WTC11 (cell line): ENCODE results near the gene PRMT6. TPM values are rescaled to one million over a fixed set of nuclear protein-coding genes. Genes with fewer than 3 reads are reported as not detected.

Experiments used
- ATAC-seq: fragments of 200-7000 bp; cut with Tn5 transposase; 2 replicates; pipeline ENCODE4 v1.10.0; 2021; ENCODE audit warnings: mild to moderate bottlenecking, moderate library complexity
- CTCF ChIA-PET: fragments of 300-600 bp; sonication (Branson Sonifier 250); formaldehyde crosslinking; loops from one replicate; lab custom pipeline; 2021; ENCODE audit warnings: antibody characterized with exemption; lab: Charles Lee
- POLR2A ChIA-PET: fragments of 350-600 bp; sonication (Branson Sonifier 250); formaldehyde crosslinking; loops from one replicate; lab custom pipeline; 2021; ENCODE audit warnings: antibody characterized with exemption; lab: Charles Lee
- DNase-seq: peaks from one replicate; pipeline ENCODE4 v3.0.0; 2021; ENCODE audit warnings: low spot score
- H3K27ac Mint-ChIP-seq: 2 replicates; pipeline ENCODE4 v1.8.0; 2021; ENCODE audit warnings: mixed read lengths
- H3K27me3 Mint-ChIP-seq: 2 replicates; pipeline ENCODE4 v1.8.0; 2021; ENCODE audit warnings: low read depth, mild to moderate bottlenecking, moderate library complexity, mixed read lengths
- H3K36me3 Mint-ChIP-seq: 2 replicates; pipeline ENCODE4 v1.8.0; 2021; ENCODE audit warnings: mixed read lengths
- H3K4me1 Mint-ChIP-seq: 2 replicates; pipeline ENCODE4 v1.8.0; 2022; ENCODE audit warnings: mixed read lengths
- H3K4me3 Mint-ChIP-seq: 2 replicates; pipeline ENCODE4 v1.8.0; 2021; ENCODE audit warnings: mild to moderate bottlenecking, moderate library complexity, mixed read lengths
- H3K9me3 Mint-ChIP-seq: 2 replicates; pipeline ENCODE4 v1.8.0; 2021; ENCODE audit warnings: mixed read lengths
- E2F1 ChIP-seq: sonication (generic); formaldehyde crosslinking; IDR thresholded peaks from 2 replicates; pipeline ENCODE4 v1.8.0; 2022; ENCODE audit warnings: mild to moderate bottlenecking, missing genetic modification reagents
- EMX1 ChIP-seq: fragments of 250-450 bp; sonication (Bioruptor Pico); IDR thresholded peaks from 2 replicates; pipeline ENCODE4 v1.8.0; 2021; ENCODE audit warnings: mild to moderate bottlenecking
- GABPB1 ChIP-seq: sonication (generic); formaldehyde crosslinking; IDR thresholded peaks from 2 replicates; pipeline ENCODE4 v1.8.1; 2023; ENCODE audit warnings: mild to moderate bottlenecking, missing genetic modification reagents
- JUN ChIP-seq: sonication (generic); formaldehyde crosslinking; IDR thresholded peaks from 2 replicates; pipeline ENCODE4 v1.8.0; 2023; ENCODE audit warnings: mild to moderate bottlenecking, missing genetic modification reagents
- MAX ChIP-seq: sonication (generic); formaldehyde crosslinking; IDR thresholded peaks from 2 replicates; pipeline ENCODE4 v1.8.0; 2022; ENCODE audit warnings: mild to moderate bottlenecking, missing genetic modification reagents
- MLX ChIP-seq: sonication (generic); formaldehyde crosslinking; IDR thresholded peaks from 2 replicates; pipeline ENCODE4 v1.8.1; 2023; ENCODE audit warnings: mild to moderate bottlenecking, missing genetic modification reagents, moderate library complexity
- OVOL2 ChIP-seq: fragments of 250-450 bp; sonication (Bioruptor Pico); IDR thresholded peaks from 2 replicates; pipeline ENCODE4 v1.9.0; 2021; ENCODE audit warnings: mild to moderate bottlenecking, borderline replicate concordance
- PRRX2 ChIP-seq: fragments of 250-450 bp; sonication (Bioruptor Pico); IDR thresholded peaks from 2 replicates; pipeline ENCODE4 v1.8.0; 2021; ENCODE audit warnings: mild to moderate bottlenecking
- TEAD1 ChIP-seq: sonication (generic); formaldehyde crosslinking; IDR thresholded peaks from 2 replicates; pipeline ENCODE4 v1.8.0; 2022; ENCODE audit warnings: mild to moderate bottlenecking, missing genetic modification reagents
- ZNF423 ChIP-seq: fragments of 250-450 bp; sonication (Bioruptor Pico); IDR thresholded peaks from 2 replicates; pipeline ENCODE4 v2.1.2; 2022; ENCODE audit warnings: mild to moderate bottlenecking, moderate library complexity
- ZNF512 ChIP-seq: sonication (generic); formaldehyde crosslinking; IDR thresholded peaks from 2 replicates; pipeline ENCODE4 v1.8.1; 2022; ENCODE audit warnings: missing genetic modification reagents, borderline replicate concordance
- ZNF671 ChIP-seq: fragments of 250-450 bp; sonication (Bioruptor Pico); IDR thresholded peaks from 2 replicates; pipeline ENCODE4 v1.8.0; 2021; ENCODE audit warnings: mild to moderate bottlenecking
- total RNA-seq: library from RNA; stranded (reverse); gene quantifications from 3 replicates; pipeline ENCODE4 v1.2.3, GENCODE V29; 2021
- TF ChIP-seq, protein P1 (sequence below): sonication (generic); formaldehyde crosslinking; IDR thresholded peaks from 2 replicates; pipeline ENCODE4 v1.8.1; 2023; ENCODE audit warnings: mild to moderate bottlenecking, moderate library complexity, missing genetic modification reagents
- TF ChIP-seq, protein P2 (sequence below): sonication (generic); formaldehyde crosslinking; conservative IDR thresholded peaks from 2 replicates; pipeline ENCODE4 v1.8.1; 2022; ENCODE audit warnings: mild to moderate bottlenecking, missing genetic modification reagents
- TF ChIP-seq, protein P3 (sequence below): sonication (generic); formaldehyde crosslinking; IDR thresholded peaks from 2 replicates; pipeline ENCODE4 v1.8.0; 2023; ENCODE audit warnings: missing genetic modification reagents, mild to moderate bottlenecking, borderline replicate concordance
- TF ChIP-seq, protein P4 (sequence below): sonication (generic); formaldehyde crosslinking; IDR thresholded peaks from 2 replicates; pipeline ENCODE4 v1.8.0; 2023; ENCODE audit warnings: missing genetic modification reagents

PRMT6 gene
- total RNA-seq, 1 experiment from 2014 or later = 30.7 TPM

GRCh38 chr1:107096690-107097089 is 40.2 kb downstream of the PRMT6 start (continued):
- TF ChIP-seq ZNF512 (CRISPR knock-in tag) (no peak), JUN (CRISPR knock-in tag) (no peak), MAX (no peak), EMX1 (CRISPR knock-in tag) (no peak)
- TF ChIP-seq, protein P1, sequence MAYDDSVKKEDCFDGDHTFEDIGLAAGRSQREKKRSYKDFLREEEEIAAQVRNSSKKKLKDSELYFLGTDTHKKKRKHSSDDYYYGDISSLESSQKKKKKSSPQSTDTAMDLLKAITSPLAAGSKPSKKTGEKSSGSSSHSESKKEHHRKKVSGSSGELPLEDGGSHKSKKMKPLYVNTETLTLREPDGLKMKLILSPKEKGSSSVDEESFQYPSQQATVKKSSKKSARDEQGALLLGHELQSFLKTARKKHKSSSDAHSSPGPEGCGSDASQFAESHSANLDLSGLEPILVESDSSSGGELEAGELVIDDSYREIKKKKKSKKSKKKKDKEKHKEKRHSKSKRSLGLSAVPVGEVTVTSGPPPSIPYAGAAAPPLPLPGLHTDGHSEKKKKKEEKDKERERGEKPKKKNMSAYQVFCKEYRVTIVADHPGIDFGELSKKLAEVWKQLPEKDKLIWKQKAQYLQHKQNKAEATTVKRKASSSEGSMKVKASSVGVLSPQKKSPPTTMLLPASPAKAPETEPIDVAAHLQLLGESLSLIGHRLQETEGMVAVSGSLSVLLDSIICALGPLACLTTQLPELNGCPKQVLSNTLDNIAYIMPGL (CRISPR knock-in tag) = no peak
- TF ChIP-seq, protein P2, sequence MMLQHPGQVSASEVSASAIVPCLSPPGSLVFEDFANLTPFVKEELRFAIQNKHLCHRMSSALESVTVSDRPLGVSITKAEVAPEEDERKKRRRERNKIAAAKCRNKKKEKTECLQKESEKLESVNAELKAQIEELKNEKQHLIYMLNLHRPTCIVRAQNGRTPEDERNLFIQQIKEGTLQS (CRISPR knock-in tag) = no peak
- TF ChIP-seq, protein P3, sequence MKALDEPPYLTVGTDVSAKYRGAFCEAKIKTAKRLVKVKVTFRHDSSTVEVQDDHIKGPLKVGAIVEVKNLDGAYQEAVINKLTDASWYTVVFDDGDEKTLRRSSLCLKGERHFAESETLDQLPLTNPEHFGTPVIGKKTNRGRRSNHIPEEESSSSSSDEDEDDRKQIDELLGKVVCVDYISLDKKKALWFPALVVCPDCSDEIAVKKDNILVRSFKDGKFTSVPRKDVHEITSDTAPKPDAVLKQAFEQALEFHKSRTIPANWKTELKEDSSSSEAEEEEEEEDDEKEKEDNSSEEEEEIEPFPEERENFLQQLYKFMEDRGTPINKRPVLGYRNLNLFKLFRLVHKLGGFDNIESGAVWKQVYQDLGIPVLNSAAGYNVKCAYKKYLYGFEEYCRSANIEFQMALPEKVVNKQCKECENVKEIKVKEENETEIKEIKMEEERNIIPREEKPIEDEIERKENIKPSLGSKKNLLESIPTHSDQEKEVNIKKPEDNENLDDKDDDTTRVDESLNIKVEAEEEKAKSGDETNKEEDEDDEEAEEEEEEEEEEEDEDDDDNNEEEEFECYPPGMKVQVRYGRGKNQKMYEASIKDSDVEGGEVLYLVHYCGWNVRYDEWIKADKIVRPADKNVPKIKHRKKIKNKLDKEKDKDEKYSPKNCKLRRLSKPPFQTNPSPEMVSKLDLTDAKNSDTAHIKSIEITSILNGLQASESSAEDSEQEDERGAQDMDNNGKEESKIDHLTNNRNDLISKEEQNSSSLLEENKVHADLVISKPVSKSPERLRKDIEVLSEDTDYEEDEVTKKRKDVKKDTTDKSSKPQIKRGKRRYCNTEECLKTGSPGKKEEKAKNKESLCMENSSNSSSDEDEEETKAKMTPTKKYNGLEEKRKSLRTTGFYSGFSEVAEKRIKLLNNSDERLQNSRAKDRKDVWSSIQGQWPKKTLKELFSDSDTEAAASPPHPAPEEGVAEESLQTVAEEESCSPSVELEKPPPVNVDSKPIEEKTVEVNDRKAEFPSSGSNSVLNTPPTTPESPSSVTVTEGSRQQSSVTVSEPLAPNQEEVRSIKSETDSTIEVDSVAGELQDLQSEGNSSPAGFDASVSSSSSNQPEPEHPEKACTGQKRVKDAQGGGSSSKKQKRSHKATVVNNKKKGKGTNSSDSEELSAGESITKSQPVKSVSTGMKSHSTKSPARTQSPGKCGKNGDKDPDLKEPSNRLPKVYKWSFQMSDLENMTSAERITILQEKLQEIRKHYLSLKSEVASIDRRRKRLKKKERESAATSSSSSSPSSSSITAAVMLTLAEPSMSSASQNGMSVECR (CRISPR knock-in tag) = no peak

DNA sequence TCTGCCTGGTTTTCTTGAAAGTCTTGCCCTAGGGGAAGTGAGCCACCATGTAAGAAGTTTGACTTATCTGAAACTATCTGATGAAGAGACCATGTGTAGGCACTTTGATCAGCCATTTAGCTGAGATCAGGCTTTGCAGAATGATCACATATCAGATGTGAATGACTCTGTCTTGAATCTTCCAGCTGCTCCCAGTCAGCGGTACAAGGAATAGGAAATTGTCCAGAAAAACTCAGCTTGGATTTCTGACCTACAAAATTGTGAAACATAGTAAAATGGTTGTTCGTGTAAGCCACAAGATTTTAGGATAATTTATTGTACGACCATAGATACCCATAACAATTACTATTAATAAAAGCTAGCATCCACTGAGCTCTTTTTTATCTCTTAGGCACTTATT is 42.5 kb downstream of the PRMT6 start:
- TF ChIP-seq E2F1 (CRISPR knock-in tag) = no peak
- CTCF ChIA-PET = no interaction called here
- H3K4me1 Mint-ChIP-seq = no peaks in the 10 kb centered on the region

DNA sequence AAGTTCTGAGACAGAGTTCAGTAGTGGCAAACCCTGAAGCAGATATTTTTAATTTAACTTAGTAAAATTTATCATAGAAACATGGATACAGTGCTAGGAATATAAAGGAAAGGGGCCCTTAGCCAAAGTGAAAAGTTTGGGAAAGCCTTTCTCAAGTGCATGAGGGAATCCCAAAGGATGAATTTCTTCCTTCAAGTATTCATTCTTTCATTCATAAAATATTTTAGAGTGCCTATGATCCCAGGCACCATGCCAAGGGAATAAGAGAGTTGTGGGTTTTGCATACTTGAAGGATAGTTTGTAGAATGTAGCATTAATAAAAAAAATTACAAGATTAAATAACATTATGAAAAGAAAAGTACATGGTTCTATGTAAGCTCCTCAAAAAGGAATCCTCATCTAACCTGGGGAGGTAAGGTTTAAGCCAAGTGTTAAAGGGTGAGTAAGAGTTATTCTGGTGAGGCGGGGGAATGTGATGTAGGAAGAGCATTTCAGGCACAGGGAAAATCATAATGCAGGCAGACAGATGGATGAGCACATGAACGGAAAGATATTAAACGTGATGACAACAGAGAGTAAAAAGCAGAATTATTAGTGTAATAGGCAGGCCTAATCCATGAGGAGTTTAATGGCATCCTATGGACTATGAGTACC is 44.0 kb downstream of the PRMT6 start:
- Mint-ChIP-seq H3K36me3 (no peaks in the 10 kb centered on the region), H3K4me1 (no peaks in the 10 kb centered on the region), H3K4me3 (no peak overlapping the region), H3K9me3 (peaks cover 5% of the 10 kb centered on the region; the same call in 1 of the 2 replicates), H3K27ac (no peak overlapping the region), H3K27me3 (no peaks in the 10 kb centered on the region)
- ATAC-seq (no peak), DNase-seq (no peak)
- ChIA-PET POLR2A (no interaction called here), CTCF (no interaction called here)
- no peak for TF ChIP-seq ZNF671
- TF ChIP-seq PRRX2 (CRISPR knock-in tag) = no peak
- TF ChIP-seq, protein P4, sequence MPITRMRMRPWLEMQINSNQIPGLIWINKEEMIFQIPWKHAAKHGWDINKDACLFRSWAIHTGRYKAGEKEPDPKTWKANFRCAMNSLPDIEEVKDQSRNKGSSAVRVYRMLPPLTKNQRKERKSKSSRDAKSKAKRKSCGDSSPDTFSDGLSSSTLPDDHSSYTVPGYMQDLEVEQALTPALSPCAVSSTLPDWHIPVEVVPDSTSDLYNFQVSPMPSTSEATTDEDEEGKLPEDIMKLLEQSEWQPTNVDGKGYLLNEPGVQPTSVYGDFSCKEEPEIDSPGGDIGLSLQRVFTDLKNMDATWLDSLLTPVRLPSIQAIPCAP = no peak
- TF ChIP-seq GABPB1 (CRISPR knock-in tag) = no peak
- no peak for TF ChIP-seq EMX1 (CRISPR knock-in tag)
- no peak for TF ChIP-seq ZNF423 (CRISPR knock-in tag)
- TF ChIP-seq OVOL2 (CRISPR knock-in tag) = no peak
- no peak for TF ChIP-seq MLX (CRISPR knock-in tag)
- no peak for TF ChIP-seq TEAD1 (CRISPR knock-in tag)

More for the DNA sequence above, 42.5 kb downstream of the PRMT6 start:
- ATAC-seq (no peak), DNase-seq (no peak)
- H3K36me3 Mint-ChIP-seq = no peaks in the 10 kb centered on the region
- POLR2A ChIA-PET = no interaction called here
- H3K9me3 Mint-ChIP-seq = peaks cover 8% of the 10 kb centered on the region
- no peak overlapping the region for H3K4me3 Mint-ChIP-seq
- no peaks in the 10 kb centered on the region for H3K27me3 Mint-ChIP-seq
- H3K27ac Mint-ChIP-seq = no peak overlapping the region
